B cell (primary cell): Measurements from ENCODE around the gene CKAP2L. TPM values are rescaled to one million over a fixed set of nuclear protein-coding genes. Genes with fewer than 3 reads are reported as not detected.
A peak's percentile ranks its signal among the peaks of the same experiment; 100 is the strongest.

Experiments
- ATAC-seq: fragments of 200-7000 bp; cut with Tn5 transposase; one replicate; pipeline ENCODE4 v1.10.0; 2021; ENCODE audit warnings: low read depth, mild to moderate bottlenecking, moderate number of reproducible peaks, moderate library complexity
- CTCF ChIA-PET: fragments of 350-600 bp; sonication (Branson Sonifier 250); formaldehyde crosslinking; loops from one replicate; lab custom pipeline; 2021; ENCODE audit warnings: antibody characterized with exemption, inconsistent platforms; lab: Charles Lee
- POLR2A ChIA-PET: fragments of 350-600 bp; sonication (Branson Sonifier 250); formaldehyde crosslinking; loops from one replicate; lab custom pipeline; 2021; ENCODE audit warnings: antibody characterized with exemption; lab: Charles Lee
- DNase-seq: peaks from one replicate; pipeline ENCODE4 v3.0.0; 2013
- H2AFZ ChIP-seq: 2 replicates; pipeline ENCODE4 v1.6.1; 2012; ENCODE audit warnings: mild to moderate bottlenecking, low read depth, low read length; ENCODE audit not compliant: insufficient read depth, poor library complexity, severe bottlenecking
- H3K27ac ChIP-seq, 2 donors: 1 replicate in 1 of 2; 2 replicates in 1 of 2; pipeline ENCODE4 v1.5.1; 2012 to 2013; ENCODE audit warnings: low read length in 2 of 2, mild to moderate bottlenecking in 2 of 2, moderate library complexity in 1 of 2
- H3K27me3 ChIP-seq, 4 experiments: fragments of 200-600 bp in 1 of 4; sonication (generic) in 1 of 4; replicated peaks in 1 of 4; 1 replicate in 2 of 4; 2 replicates in 2 of 4; pipeline versions ENCODE4 v1.6.1 to v1.7.0; 2013 to 2016; ENCODE audit warnings: low read length in 3 of 4, mild to moderate bottlenecking in 2 of 4, mixed read lengths in 1 of 4, moderate library complexity in 1 of 4; ENCODE audit not compliant: insufficient read depth in 4 of 4, control insufficient read depth in 3 of 4; ENCODE audit errors: control extremely low read depth in 1 of 4
- H3K36me3 ChIP-seq, 2 experiments: replicated peaks in 1 of 2; 1 replicate in 1 of 2; 2 replicates in 1 of 2; pipeline versions ENCODE4 v1.6.1 to v1.7.1; 2013; ENCODE audit warnings: low read length in 1 of 2; ENCODE audit not compliant: insufficient read depth in 2 of 2, control insufficient read depth in 1 of 2; ENCODE audit errors: control extremely low read depth in 1 of 2, extremely low read depth in 1 of 2
- H3K4me1 ChIP-seq, 2 donors: fragments of 200-600 bp in 1 of 2; sonication (generic) in 1 of 2; 1 replicate in 1 of 2; 2 replicates in 1 of 2; pipeline versions ENCODE4 v1.5.1 to v1.6.1; 2013 to 2017; ENCODE audit warnings: low read length in 2 of 2; ENCODE audit not compliant: control insufficient read depth in 2 of 2, insufficient read depth in 2 of 2
- H3K4me2 ChIP-seq: replicated peaks from 2 replicates; pipeline ENCODE3; 2012; ENCODE audit warnings: mild to moderate bottlenecking, low read depth, low read length; ENCODE audit not compliant: poor library complexity, severe bottlenecking
- H3K4me3 ChIP-seq, 5 experiments: fragments of 200-600 bp in 1 of 5; sonication (generic) in 1 of 5; 1 replicate in 3 of 5; 2 replicates in 2 of 5; pipeline versions ENCODE4 v1.5.1 to v1.7.0; 2011 to 2016; ENCODE audit warnings: low read length in 4 of 5, mild to moderate bottlenecking in 4 of 5, low read depth in 2 of 5, control low read depth in 1 of 5, moderate library complexity in 1 of 5; ENCODE audit not compliant: insufficient read depth in 1 of 5; ENCODE audit errors: control extremely low read depth in 1 of 5, extremely low read depth in 1 of 5
- H3K79me2 ChIP-seq: fragments of 200-600 bp; sonication (generic); one replicate; pipeline ENCODE4 v1.6.0; 2016; ENCODE audit warnings: low read length; ENCODE audit not compliant: control insufficient read depth, insufficient read depth
- H3K9ac ChIP-seq: fragments of 200-600 bp; sonication (generic); 2 replicates; pipeline ENCODE4 v1.6.1; 2017; ENCODE audit warnings: mild to moderate bottlenecking, low read length, moderate library complexity
- H3K9me3 ChIP-seq, 3 donors: one replicate each; pipeline versions ENCODE4 v1.6.1 to v1.7.1; 2013; ENCODE audit warnings: low read length in 2 of 3; ENCODE audit not compliant: control insufficient read depth in 2 of 3, insufficient read depth in 1 of 3; ENCODE audit errors: control extremely low read depth in 1 of 3
- H4K20me1 ChIP-seq: 2 replicates; pipeline ENCODE4 v1.6.0; 2012; ENCODE audit warnings: mild to moderate bottlenecking, low read length; ENCODE audit not compliant: insufficient read depth, control insufficient read depth, poor library complexity, severe bottlenecking
- H3K27ac Mint-ChIP-seq: one replicate; pipeline ENCODE4 v1.8.0; 2021; ENCODE audit warnings: mixed read lengths
- H3K27me3 Mint-ChIP-seq: one replicate; pipeline ENCODE4 v1.8.0; 2021; ENCODE audit warnings: mixed read lengths
- H3K4me1 Mint-ChIP-seq: one replicate; pipeline ENCODE4 v1.8.0; 2021; ENCODE audit warnings: mixed read lengths
- H3K4me3 Mint-ChIP-seq: one replicate; pipeline ENCODE4 v1.8.0; 2021; ENCODE audit warnings: mixed read lengths
- H3K9me3 Mint-ChIP-seq: one replicate; pipeline ENCODE4 v1.8.0; 2022; ENCODE audit warnings: mixed read lengths; ENCODE audit not compliant: insufficient read depth
- EZH2 ChIP-seq: IDR thresholded peaks from 2 replicates; pipeline ENCODE4 v1.6.1; 2012; ENCODE audit warnings: borderline replicate concordance, low read depth, mild to moderate bottlenecking, moderate library complexity, low read length; ENCODE audit not compliant: insufficient read depth, poor library complexity, severe bottlenecking
- intact Hi-C: fragments of 100-400 bp; cut with micrococcal nuclease; formaldehyde crosslinking; loops from one replicate; pipeline ENCODE4 v1.10.0; 2022
- polyA plus RNA-seq: library from polyadenylated mRNA; depleted of rRNA; stranded (reverse); fragments of >200 nt; gene quantifications from 2 replicates; pipeline ENCODE4 v1.2.3, GENCODE V29; 2012
- total RNA-seq, 2 donors: library from RNA; stranded (reverse); fragments of 120-200 nt in 1 of 2; gene quantifications; 1 replicate in 1 of 2; 2 replicates in 1 of 2; pipeline versions ENCODE4 v1.2.3 to v1.2.4, GENCODE V29; 2013 to 2022
- TF ChIP-seq, protein P1 (sequence below): fragments of 200-600 bp; IDR thresholded peaks from one replicate; pipeline ENCODE4 v1.8.0; 2022; ENCODE audit warnings: antibody characterized with exemption, mild to moderate bottlenecking

CKAP2L gene
- total and polyA plus RNA-seq, 2 donors (not counting 1 experiment from before 2014, with no cell fraction given): 0.01 to 0.25 TPM

DNA sequence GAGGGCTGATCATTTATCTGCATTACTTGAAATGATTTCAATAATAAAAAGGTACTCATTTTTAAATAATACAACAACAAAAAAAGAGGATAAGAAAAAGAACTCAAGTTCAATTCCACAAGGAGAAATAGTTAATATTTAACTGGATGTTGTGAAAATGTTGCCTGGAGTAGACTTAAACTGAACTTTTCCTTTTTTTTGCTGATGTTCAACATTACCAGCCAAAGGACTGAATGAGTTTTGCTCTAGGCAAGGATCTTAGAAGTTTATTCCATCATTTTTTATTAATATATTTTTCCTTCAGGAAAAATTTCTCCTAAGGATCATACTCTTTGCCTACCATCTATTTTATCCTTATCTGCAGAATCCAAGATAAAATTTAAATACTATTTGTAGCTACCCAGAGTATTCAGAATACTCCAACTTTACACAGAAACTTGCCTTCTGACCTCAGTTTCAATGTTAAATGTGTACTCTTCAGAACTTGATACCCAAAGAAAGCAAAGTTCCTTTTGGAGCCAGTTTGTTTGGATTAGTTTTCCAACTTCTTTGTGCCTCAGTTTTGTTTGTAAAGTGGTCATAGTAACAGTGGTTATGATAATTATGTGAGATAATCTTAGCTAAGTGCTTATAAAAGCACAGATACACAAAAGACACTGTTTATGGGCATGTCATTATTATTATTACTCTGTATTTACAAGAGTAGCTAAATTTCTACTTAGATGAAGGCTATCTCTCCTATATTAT is 12.8 kb downstream of the CKAP2L start:
- Histone ChIP-seq H3K27ac (no peak overlapping the region), H3K9ac (no peak overlapping the region), H3K27me3 (no peaks in the 10 kb centered on the region), H3K4me1 (peaks cover 0 to 12% of the 10 kb centered on the region in 2 donors), H2AFZ (peak overlapping the region; percentile 13), H4K20me1 (no peaks in the 10 kb centered on the region), H3K79me2 (no peaks in the 10 kb centered on the region), H3K4me3 (no peak overlapping the region), H3K9me3 (no peaks in the 10 kb centered on the region), H3K4me2 (no peak overlapping the region), H3K36me3 (no peaks in the 10 kb centered on the region)
- no peak for ATAC-seq
- Mint-ChIP-seq H3K27ac (no peak overlapping the region), H3K9me3 (no peaks in the 10 kb centered on the region), H3K4me3 (no peak overlapping the region), H3K4me1 (peaks cover 16% of the 10 kb centered on the region), H3K27me3 (no peaks in the 10 kb centered on the region)
- ChIA-PET CTCF (interaction anchor here (0.8 to 14.9 kb wide), 8 partner anchors 9 to 207 kb away, joined by 3 to 299 read pairs (median 4); partner anchors contain the start of gene SLC20A1), POLR2A (no interaction called here)
- no peak for TF ChIP-seq EZH2
- TF ChIP-seq, protein P1, sequence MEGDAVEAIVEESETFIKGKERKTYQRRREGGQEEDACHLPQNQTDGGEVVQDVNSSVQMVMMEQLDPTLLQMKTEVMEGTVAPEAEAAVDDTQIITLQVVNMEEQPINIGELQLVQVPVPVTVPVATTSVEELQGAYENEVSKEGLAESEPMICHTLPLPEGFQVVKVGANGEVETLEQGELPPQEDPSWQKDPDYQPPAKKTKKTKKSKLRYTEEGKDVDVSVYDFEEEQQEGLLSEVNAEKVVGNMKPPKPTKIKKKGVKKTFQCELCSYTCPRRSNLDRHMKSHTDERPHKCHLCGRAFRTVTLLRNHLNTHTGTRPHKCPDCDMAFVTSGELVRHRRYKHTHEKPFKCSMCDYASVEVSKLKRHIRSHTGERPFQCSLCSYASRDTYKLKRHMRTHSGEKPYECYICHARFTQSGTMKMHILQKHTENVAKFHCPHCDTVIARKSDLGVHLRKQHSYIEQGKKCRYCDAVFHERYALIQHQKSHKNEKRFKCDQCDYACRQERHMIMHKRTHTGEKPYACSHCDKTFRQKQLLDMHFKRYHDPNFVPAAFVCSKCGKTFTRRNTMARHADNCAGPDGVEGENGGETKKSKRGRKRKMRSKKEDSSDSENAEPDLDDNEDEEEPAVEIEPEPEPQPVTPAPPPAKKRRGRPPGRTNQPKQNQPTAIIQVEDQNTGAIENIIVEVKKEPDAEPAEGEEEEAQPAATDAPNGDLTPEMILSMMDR: no peak
- intact Hi-C loops: no loop called here
- no peak for DNase-seq

DNA sequence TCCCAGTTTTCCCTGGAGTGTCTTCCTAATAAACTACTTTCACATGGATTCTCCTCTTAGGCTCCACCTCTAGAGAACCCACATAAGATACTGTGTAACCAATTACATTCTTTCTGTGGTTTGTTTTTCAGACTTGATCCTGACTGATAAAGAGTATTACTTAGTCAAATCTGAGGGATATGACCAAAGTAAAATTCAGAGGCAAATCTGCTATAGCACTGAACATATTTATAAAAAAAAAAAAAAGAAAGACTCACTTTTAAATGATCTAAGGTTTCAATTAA is 13.9 kb downstream of the CKAP2L start:
- ATAC-seq: no peak
- H3K9me3 Mint-ChIP-seq: no peaks in the 10 kb centered on the region
- Histone ChIP-seq H3K27ac (no peak overlapping the region), H4K20me1 (no peaks in the 10 kb centered on the region), H3K4me2 (no peak overlapping the region), H2AFZ (peak overlapping the region; percentile 57), H3K27me3 (no peaks in the 10 kb centered on the region), H3K36me3 (no peaks in the 10 kb centered on the region), H3K4me1 (peaks cover 0 to 12% of the 10 kb centered on the region in 2 donors), H3K9me3 (no peaks in the 10 kb centered on the region), H3K79me2 (no peaks in the 10 kb centered on the region), H3K9ac (no peak overlapping the region), H3K4me3 (no peak overlapping the region)
- H3K27me3 Mint-ChIP-seq: no peaks in the 10 kb centered on the region
- H3K27ac Mint-ChIP-seq: no peak overlapping the region
- CTCF ChIA-PET: interaction anchor here (0.6 to 14.9 kb wide), 19 partner anchors 10 to 272 kb away, joined by 3 to 299 read pairs (median 5); partner anchors contain the start of gene IL1B
- no peak for DNase-seq
- POLR2A ChIA-PET: no interaction called here
- intact Hi-C loops: no loop called here
- TF ChIP-seq, protein P1: no peak
- TF ChIP-seq EZH2: no peak
- H3K4me1 Mint-ChIP-seq: peaks cover 16% of the 10 kb centered on the region
- H3K4me3 Mint-ChIP-seq: no peak overlapping the region
